Right ventricle myocardium inferior (tissue), 1 donor: ENCODE measurements around the gene SLC25A21. TPM values are rescaled to one million over a fixed set of nuclear protein-coding genes. Genes with fewer than 3 reads are reported as not detected.
"Not testable (repeated sequence)": the region's sequence is repeated elsewhere in the genome, so short reads cannot be mapped to it uniquely, and the experiment has no call there.

Experiments
- ATAC-seq: fragments of 200-7000 bp; cut with Tn5 transposase; one replicate; pipeline ENCODE4 v1.9.1; 2020; ENCODE audit warnings: mild to moderate bottlenecking, moderate library complexity
- DNase-seq: peaks from one replicate; pipeline ENCODE4 v3.0.0; 2021; ENCODE audit errors: missing footprints
- intact Hi-C: fragments of 100-400 bp; cut with DNase I; formaldehyde crosslinking; loops from one replicate; pipeline ENCODE4 v1.11.0; 2022
- total RNA-seq: library from RNA; stranded (reverse); fragmentation: NEBNext Ultra II Directional; extraction: Animal tissue kit (Norgen Biotek cat#: 25700); gene quantifications from one replicate; pipeline ENCODE4 v1.2.1, GENCODE V29; 2021
- donor health status: DM: no; HTN: yes; CAD: no; lungs with severe emphysema.

Gene SLC25A21
- total RNA-seq, 1 donor from 2014 or later: 0.76 TPM

GRCh38 chr14:36827861-36828260 is 344.5 kb downstream of the SLC25A21 start:
- ATAC-seq (no peak), DNase-seq (no peak)
- intact Hi-C loops: no loop called here

GRCh38 chr14:36826614-36827013 is 345.8 kb downstream of the SLC25A21 start:
- DNase-seq (no peak), ATAC-seq (no peak)
- intact Hi-C loops: no loop called here

- no peak for DNase-seq
- no peak for ATAC-seq
- intact Hi-C loops: no loop called here
Observed at GRCh38 chr14:36824854-36825253, 347.6 kb downstream of the SLC25A21 start.

- no peak for ATAC-seq
- intact Hi-C loops: no loop called here
- no peak for DNase-seq
Observed at GRCh38 chr14:36823651-36824050, 348.8 kb downstream of the SLC25A21 start.

- DNase-seq (no peak), ATAC-seq (no peak)
- intact Hi-C loops: no loop called here
Observed at GRCh38 chr14:36822685-36823084, 349.7 kb downstream of the SLC25A21 start.

GRCh38 chr14:36820901-36821300 is 351.5 kb downstream of the SLC25A21 start:
- intact Hi-C loops: no loop called here
- no peak for ATAC-seq

GRCh38 chr14:36820111-36820709 is 352.2 kb downstream of the SLC25A21 start:
- intact Hi-C loops: no loop called here

More at GRCh38 chr14:36820901-36821300, 351.5 kb downstream of the SLC25A21 start:
- DNase-seq: no peak

GRCh38 chr14:36818794-36819384 is 353.5 kb downstream of the SLC25A21 start:
- intact Hi-C loops: no loop called here
- DNase-seq (no peak), ATAC-seq (no peak)

More at GRCh38 chr14:36820111-36820709, 352.2 kb downstream of the SLC25A21 start:
- ATAC-seq (no peak), DNase-seq (no peak)

- ATAC-seq: no peak
- intact Hi-C loops: no loop called here
- DNase-seq: no peak
Observed at GRCh38 chr14:36818246-36818645, 354.2 kb downstream of the SLC25A21 start.

GRCh38 chr14:36817071-36817930 is 355.1 kb downstream of the SLC25A21 start:
- DNase-seq: no peak
- intact Hi-C loops: no loop called here
- ATAC-seq: no peak

GRCh38 chr14:36816481-36816880 is 355.9 kb downstream of the SLC25A21 start:
- intact Hi-C loops: no loop called here
- ATAC-seq: no peak
- DNase-seq: no peak

GRCh38 chr14:36814783-36815182 is 357.6 kb downstream of the SLC25A21 start:
- intact Hi-C loops, DNase-seq, ATAC-seq: not testable (repeated sequence)

GRCh38 chr14:36810209-36810608 is 362.2 kb downstream of the SLC25A21 start:
- DNase-seq: no peak
- intact Hi-C loops: no loop called here
- no peak for ATAC-seq

- ATAC-seq (no peak), DNase-seq (no peak)
- intact Hi-C loops: no loop called here
Observed at GRCh38 chr14:36807727-36808126, 364.7 kb downstream of the SLC25A21 start.

GRCh38 chr14:36805131-36805559 is 367.3 kb downstream of the SLC25A21 start:
- intact Hi-C loops: no loop called here
- ATAC-seq (peak; percentile 98), DNase-seq (peak; percentile 57)

GRCh38 chr14:36797634-36798033 is 374.8 kb downstream of the SLC25A21 start:
- intact Hi-C loops: no loop called here
- no peak for DNase-seq
- ATAC-seq: no peak

- no peak for ATAC-seq
- intact Hi-C loops: no loop called here
- DNase-seq: no peak
Observed at GRCh38 chr14:36791402-36791801, 381.0 kb downstream of the SLC25A21 start.

GRCh38 chr14:36785511-36785910 is 386.9 kb downstream of the SLC25A21 start:
- intact Hi-C loops: no loop called here
- DNase-seq (no peak), ATAC-seq (no peak)

GRCh38 chr14:36784541-36784940 is 387.9 kb downstream of the SLC25A21 start:
- intact Hi-C loops: no loop called here
- ATAC-seq (no peak), DNase-seq (no peak)

- DNase-seq (no peak), ATAC-seq (no peak)
- intact Hi-C loops: no loop called here
Observed at GRCh38 chr14:36781897-36782296, 390.5 kb downstream of the SLC25A21 start.
